Calu3 (cell line): ENCODE measurements around the gene CASK. TPM values are rescaled to one million over a fixed set of nuclear protein-coding genes. Genes with fewer than 3 reads are reported as not detected.

ENCODE experiments used
- BruUV-seq: library from RNA; stranded (reverse); fragments of 400-500 nt; replicated peaks from 2 replicates; lab custom pipeline; 2021; lab: Mats Ljungman, UMichigan
- CTCF ChIA-PET: fragments of 300-600 bp; sonication (Branson Sonifier 250); formaldehyde crosslinking; loops from one replicate; lab custom pipeline; 2022; ENCODE audit warnings: antibody characterized with exemption; lab: Charles Lee
- DNase-seq: peaks from one replicate; pipeline ENCODE4 v3.0.0; 2022
- H3K27ac Mint-ChIP-seq: one replicate; pipeline ENCODE4 v1.8.0; 2022; ENCODE audit warnings: mixed read lengths; ENCODE audit not compliant: unreplicated experiment
- H3K27me3 Mint-ChIP-seq: one replicate; pipeline ENCODE4 v1.8.0; 2022; ENCODE audit warnings: mixed read lengths; ENCODE audit not compliant: unreplicated experiment
- H3K36me3 Mint-ChIP-seq: one replicate; pipeline ENCODE4 v1.8.0; 2022; ENCODE audit warnings: mild to moderate bottlenecking, moderate library complexity, mixed read lengths; ENCODE audit not compliant: insufficient read depth, unreplicated experiment
- H3K4me1 Mint-ChIP-seq: one replicate; pipeline ENCODE4 v1.8.0; 2022; ENCODE audit warnings: mild to moderate bottlenecking, low read depth, mixed read lengths; ENCODE audit not compliant: unreplicated experiment
- H3K4me3 Mint-ChIP-seq: one replicate; pipeline ENCODE4 v1.8.0; 2022; ENCODE audit warnings: mild to moderate bottlenecking, low read depth, moderate library complexity, mixed read lengths; ENCODE audit not compliant: unreplicated experiment
- H3K9me3 Mint-ChIP-seq: one replicate; pipeline ENCODE4 v1.8.0; 2022; ENCODE audit warnings: low read depth, mixed read lengths; ENCODE audit not compliant: unreplicated experiment
- CTCF ChIP-seq: fragments of 200-600 bp; IDR thresholded peaks from one replicate; pipeline ENCODE4 v1.8.0; 2022; ENCODE audit warnings: antibody characterized with exemption; ENCODE audit not compliant: unreplicated experiment
- intact Hi-C: fragments of 100-400 bp; cut with micrococcal nuclease; formaldehyde crosslinking; loops from one replicate; pipeline ENCODE4 v1.10.0; 2022; ENCODE audit not compliant: unreplicated experiment
- total RNA-seq: library from RNA; stranded (reverse); gene quantifications from 2 replicates; pipeline ENCODE4 v1.2.3, GENCODE V29; 2022

The CASK gene
- total RNA-seq, 1 experiment from 2014 or later = 157 TPM

DNA sequence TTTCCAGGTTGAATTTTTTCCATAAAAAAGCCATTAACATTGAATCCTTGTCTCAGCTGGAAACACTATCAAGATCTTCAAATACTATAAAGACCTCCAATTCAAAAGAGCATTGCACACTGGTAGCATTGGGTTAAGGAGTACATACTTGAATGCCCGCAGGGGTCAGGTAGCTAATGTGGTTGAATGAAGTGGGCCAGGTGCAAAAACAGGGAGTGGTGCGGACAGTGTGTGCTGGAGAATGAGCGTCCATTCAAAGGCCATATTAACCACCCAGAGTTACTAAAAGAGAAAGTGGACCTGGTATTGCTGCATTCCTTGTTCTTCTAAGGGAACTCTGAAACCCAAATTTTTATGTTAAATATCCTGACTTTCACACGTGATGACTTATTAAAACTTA, 384.6 kb downstream of the CASK start:
- Mint-ChIP-seq H3K27me3 (no peaks in the 10 kb centered on the region), H3K9me3 (no peaks in the 10 kb centered on the region), H3K27ac (no peak overlapping the region), H3K4me3 (no peak overlapping the region), H3K36me3 (no peaks in the 10 kb centered on the region), H3K4me1 (no peaks in the 10 kb centered on the region)
- BruUV-seq = no TSS peak
- DNase-seq = no peak
- TF ChIP-seq CTCF = no peak
- CTCF ChIA-PET = interaction anchor here (0.8 kb wide), 1 partner anchor 10 kb away, joined by 3 read pairs; no protein-coding TSS in a partner anchor
- intact Hi-C loops = no loop called here

GRCh38 chrX:41530085-41530484, 393.3 kb downstream of the CASK start:
- Mint-ChIP-seq H3K4me3 (no peak overlapping the region), H3K4me1 (peaks cover 34% of the 10 kb centered on the region), H3K9me3 (no peaks in the 10 kb centered on the region), H3K27me3 (no peaks in the 10 kb centered on the region), H3K27ac (no peak overlapping the region), H3K36me3 (peaks cover 13% of the 10 kb centered on the region)
- CTCF ChIA-PET = no interaction called here
- intact Hi-C loops = no loop called here
- TF ChIP-seq CTCF = no peak
- BruUV-seq = no TSS peak
- DNase-seq = no peak

DNA sequence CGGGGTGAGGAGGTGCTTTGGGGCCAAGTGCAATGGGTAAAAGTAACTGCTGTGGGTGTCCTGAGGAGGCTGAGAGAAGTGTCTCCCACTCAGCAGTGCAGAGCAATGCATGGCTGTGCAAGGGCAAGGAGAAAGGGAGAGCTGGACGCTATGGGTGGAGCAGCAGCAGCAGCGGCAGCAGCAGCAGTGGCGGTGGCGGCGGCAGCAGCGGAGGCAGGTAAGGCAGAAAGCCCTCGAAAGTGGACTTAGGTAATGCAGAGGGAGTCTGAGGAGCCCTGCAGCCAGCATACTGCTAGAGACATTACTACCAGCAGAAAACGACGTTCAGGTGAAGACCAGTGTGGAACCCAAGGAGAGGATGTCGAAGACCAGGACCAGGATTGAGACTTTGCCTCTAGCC, 394.1 kb downstream of the CASK start:
- no TSS peak for BruUV-seq
- intact Hi-C loops = no loop called here

GRCh38 chrX:41528784-41529183, 394.6 kb downstream of the CASK start:
- BruUV-seq = no TSS peak
- no peak for TF ChIP-seq CTCF
- Mint-ChIP-seq H3K27ac (no peak overlapping the region), H3K27me3 (no peaks in the 10 kb centered on the region), H3K9me3 (no peaks in the 10 kb centered on the region), H3K4me1 (peaks cover 41% of the 10 kb centered on the region), H3K4me3 (no peak overlapping the region), H3K36me3 (peaks cover 13% of the 10 kb centered on the region)
- intact Hi-C loops = no loop called here
- CTCF ChIA-PET = no interaction called here
- DNase-seq = no peak

More for the DNA sequence above, 394.1 kb downstream of the CASK start:
- no peaks in the 10 kb centered on the region for H3K9me3 Mint-ChIP-seq
- H3K4me1 Mint-ChIP-seq = peaks cover 41% of the 10 kb centered on the region
- CTCF ChIA-PET = no interaction called here
- H3K4me3 Mint-ChIP-seq = no peak overlapping the region
- no peak for TF ChIP-seq CTCF
- no peak overlapping the region for H3K27ac Mint-ChIP-seq
- H3K36me3 Mint-ChIP-seq = peaks cover 13% of the 10 kb centered on the region
- H3K27me3 Mint-ChIP-seq = no peaks in the 10 kb centered on the region
- DNase-seq = no peak
